ENCODE results near the gene SPON1. TPM values are rescaled to one million over a fixed set of nuclear protein-coding genes. Genes with fewer than 3 reads are reported as not detected.

SPON1 gene
- total RNA-seq, 1 experiment from 2014 or later, result 6.4 TPM

DNA sequence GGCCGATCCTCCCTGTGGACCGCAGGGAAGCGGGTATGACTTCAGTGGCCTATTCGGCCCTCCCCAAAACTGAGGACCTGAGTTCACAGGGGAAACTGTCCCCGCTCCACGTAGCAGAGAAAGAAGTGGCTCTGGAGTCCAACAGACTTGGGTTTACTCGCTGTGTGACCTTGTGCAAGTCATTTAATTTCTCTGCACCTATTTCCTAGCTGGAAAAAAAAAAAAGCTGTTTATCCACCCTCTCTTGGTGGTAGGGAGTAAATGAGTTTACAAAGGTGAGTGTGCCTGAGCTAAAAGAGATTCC lies 2.2 kb downstream of the SPON1 start (continued):
- TF ChIP-seq, protein P1, sequence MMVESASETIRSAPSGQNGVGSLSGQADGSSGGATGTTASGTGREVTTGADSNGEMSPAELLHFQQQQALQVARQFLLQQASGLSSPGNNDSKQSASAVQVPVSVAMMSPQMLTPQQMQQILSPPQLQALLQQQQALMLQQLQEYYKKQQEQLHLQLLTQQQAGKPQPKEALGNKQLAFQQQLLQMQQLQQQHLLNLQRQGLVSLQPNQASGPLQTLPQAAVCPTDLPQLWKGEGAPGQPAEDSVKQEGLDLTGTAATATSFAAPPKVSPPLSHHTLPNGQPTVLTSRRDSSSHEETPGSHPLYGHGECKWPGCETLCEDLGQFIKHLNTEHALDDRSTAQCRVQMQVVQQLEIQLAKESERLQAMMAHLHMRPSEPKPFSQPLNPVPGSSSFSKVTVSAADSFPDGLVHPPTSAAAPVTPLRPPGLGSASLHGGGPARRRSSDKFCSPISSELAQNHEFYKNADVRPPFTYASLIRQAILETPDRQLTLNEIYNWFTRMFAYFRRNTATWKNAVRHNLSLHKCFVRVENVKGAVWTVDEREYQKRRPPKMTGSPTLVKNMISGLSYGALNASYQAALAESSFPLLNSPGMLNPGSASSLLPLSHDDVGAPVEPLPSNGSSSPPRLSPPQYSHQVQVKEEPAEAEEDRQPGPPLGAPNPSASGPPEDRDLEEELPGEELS (CRISPR knock-in tag; IDR thresholded peaks at IDR 0.05), result no peak
- TF ChIP-seq, protein P2, sequence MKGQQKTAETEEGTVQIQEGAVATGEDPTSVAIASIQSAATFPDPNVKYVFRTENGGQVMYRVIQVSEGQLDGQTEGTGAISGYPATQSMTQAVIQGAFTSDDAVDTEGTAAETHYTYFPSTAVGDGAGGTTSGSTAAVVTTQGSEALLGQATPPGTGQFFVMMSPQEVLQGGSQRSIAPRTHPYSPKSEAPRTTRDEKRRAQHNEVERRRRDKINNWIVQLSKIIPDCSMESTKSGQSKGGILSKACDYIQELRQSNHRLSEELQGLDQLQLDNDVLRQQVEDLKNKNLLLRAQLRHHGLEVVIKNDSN (CRISPR knock-in tag; IDR thresholded peaks at IDR 0.05), result no peak
- TF ChIP-seq NFATC4 (CRISPR knock-in tag; IDR thresholded peaks at IDR 0.05), result no peak
- TF ChIP-seq, protein P3, sequence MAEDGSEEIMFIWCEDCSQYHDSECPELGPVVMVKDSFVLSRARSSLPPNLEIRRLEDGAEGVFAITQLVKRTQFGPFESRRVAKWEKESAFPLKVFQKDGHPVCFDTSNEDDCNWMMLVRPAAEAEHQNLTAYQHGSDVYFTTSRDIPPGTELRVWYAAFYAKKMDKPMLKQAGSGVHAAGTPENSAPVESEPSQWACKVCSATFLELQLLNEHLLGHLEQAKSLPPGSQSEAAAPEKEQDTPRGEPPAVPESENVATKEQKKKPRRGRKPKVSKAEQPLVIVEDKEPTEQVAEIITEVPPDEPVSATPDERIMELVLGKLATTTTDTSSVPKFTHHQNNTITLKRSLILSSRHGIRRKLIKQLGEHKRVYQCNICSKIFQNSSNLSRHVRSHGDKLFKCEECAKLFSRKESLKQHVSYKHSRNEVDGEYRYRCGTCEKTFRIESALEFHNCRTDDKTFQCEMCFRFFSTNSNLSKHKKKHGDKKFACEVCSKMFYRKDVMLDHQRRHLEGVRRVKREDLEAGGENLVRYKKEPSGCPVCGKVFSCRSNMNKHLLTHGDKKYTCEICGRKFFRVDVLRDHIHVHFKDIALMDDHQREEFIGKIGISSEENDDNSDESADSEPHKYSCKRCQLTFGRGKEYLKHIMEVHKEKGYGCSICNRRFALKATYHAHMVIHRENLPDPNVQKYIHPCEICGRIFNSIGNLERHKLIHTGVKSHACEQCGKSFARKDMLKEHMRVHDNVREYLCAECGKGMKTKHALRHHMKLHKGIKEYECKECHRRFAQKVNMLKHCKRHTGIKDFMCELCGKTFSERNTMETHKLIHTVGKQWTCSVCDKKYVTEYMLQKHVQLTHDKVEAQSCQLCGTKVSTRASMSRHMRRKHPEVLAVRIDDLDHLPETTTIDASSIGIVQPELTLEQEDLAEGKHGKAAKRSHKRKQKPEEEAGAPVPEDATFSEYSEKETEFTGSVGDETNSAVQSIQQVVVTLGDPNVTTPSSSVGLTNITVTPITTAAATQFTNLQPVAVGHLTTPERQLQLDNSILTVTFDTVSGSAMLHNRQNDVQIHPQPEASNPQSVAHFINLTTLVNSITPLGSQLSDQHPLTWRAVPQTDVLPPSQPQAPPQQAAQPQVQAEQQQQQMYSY (CRISPR knock-in tag; IDR thresholded peaks at IDR 0.05), result no peak

DNA sequence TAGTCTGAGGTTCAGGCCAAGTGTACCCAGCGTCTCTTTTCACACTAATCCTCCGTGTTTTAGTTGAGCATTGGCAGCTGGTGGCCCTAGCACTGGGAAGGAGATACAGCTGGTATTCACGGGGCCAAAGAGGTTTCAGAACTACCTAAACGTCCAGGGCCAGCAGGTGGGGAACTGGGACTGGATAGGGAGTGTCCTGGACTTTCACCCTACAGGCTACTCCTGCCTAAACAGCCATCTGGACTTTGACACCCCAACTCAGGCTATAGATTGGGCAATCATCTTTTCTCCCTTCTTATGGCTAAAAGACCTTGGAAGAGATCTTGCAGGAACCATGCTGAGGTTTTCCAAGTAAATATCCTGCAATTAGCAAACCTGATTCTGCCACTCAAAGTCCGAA lies 2.8 kb downstream of the SPON1 start:
- DNase-seq (ENCODE audit: low spot score), result no peak
- Mint-ChIP-seq H3K9me3 (no peaks in the 10 kb centered on the region), H3K4me3 (peak overlapping the region; percentile 83), H3K27me3 (ENCODE audit: low read depth) (peaks cover 66% of the 10 kb centered on the region), H3K27ac (no peak overlapping the region), H3K4me1 (peaks cover 60% of the 10 kb centered on the region), H3K36me3 (no peaks in the 10 kb centered on the region)
- no peak for ATAC-seq
- ChIA-PET CTCF (interaction anchor here (1.7 to 3.2 kb wide), 5 partner anchors 9 to 283 kb away, joined by 4 to 18 read pairs (median 10); no protein-coding TSS in a partner anchor), POLR2A (no interaction called here)
- TF ChIP-seq RELA (CRISPR knock-in tag; IDR thresholded peaks at IDR 0.05; ENCODE audit: borderline replicate concordance), result no peak
- no peak for TF ChIP-seq OVOL2 (CRISPR knock-in tag; IDR thresholded peaks at IDR 0.05; ENCODE audit: borderline replicate concordance)
- TF ChIP-seq ZBTB21 (CRISPR knock-in tag; IDR thresholded peaks at IDR 0.05; ENCODE audit: borderline replicate concordance), result no peak
- no peak for TF ChIP-seq JUN (CRISPR knock-in tag; IDR thresholded peaks at IDR 0.05)
- no peak for TF ChIP-seq TEAD4 (CRISPR knock-in tag; IDR thresholded peaks at IDR 0.05)
- no peak for TF ChIP-seq NFE2L1 (CRISPR knock-in tag; IDR thresholded peaks at IDR 0.05)
- TF ChIP-seq, protein P4, sequence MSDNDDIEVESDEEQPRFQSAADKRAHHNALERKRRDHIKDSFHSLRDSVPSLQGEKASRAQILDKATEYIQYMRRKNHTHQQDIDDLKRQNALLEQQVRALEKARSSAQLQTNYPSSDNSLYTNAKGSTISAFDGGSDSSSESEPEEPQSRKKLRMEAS (CRISPR knock-in tag; IDR thresholded peaks at IDR 0.05), result no peak
- TF ChIP-seq KAT7 (CRISPR knock-in tag; IDR thresholded peaks at IDR 0.05; ENCODE audit: borderline replicate concordance), result no peak
- no peak for TF ChIP-seq NR2C2 (CRISPR knock-in tag; IDR thresholded peaks at IDR 0.05)
- no peak for TF ChIP-seq ZNF219 (CRISPR knock-in tag; IDR thresholded peaks at IDR 0.05; ENCODE audit: borderline replicate concordance)
- TF ChIP-seq NR3C1 (CRISPR knock-in tag; conservative IDR thresholded peaks at IDR 0.05; ENCODE audit: low read depth), result no peak
- TF ChIP-seq, protein P5, sequence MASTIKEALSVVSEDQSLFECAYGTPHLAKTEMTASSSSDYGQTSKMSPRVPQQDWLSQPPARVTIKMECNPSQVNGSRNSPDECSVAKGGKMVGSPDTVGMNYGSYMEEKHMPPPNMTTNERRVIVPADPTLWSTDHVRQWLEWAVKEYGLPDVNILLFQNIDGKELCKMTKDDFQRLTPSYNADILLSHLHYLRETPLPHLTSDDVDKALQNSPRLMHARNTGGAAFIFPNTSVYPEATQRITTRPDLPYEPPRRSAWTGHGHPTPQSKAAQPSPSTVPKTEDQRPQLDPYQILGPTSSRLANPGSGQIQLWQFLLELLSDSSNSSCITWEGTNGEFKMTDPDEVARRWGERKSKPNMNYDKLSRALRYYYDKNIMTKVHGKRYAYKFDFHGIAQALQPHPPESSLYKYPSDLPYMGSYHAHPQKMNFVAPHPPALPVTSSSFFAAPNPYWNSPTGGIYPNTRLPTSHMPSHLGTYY (CRISPR knock-in tag; IDR thresholded peaks at IDR 0.05), result no peak

DNA sequence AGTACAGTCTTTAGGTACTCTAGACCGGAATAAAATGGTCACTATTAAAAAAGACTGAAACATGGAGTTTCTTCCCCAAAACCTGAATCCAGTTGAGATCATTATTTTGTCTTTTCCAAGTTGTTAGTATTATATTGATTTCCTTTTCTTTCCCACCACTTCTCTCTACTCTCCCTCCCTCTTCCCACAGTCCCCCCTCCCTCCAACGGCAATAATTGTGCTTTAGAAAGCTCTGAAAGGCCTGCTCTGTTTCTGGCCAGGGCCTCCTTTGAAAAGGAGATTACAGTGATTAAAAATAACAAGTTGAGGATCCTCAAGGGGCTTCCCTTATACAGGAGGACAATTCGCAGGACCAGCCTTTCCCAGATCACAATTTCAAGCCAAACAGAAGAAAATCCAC lies 3.5 kb downstream of the SPON1 start:
- no peaks in the 10 kb centered on the region for H3K36me3 Mint-ChIP-seq
- CTCF ChIA-PET, result interaction anchor here (0.6 to 3.2 kb wide), 3 partner anchors 10 to 453 kb away, joined by 3 to 18 read pairs (median 10); no protein-coding TSS in a partner anchor
- H3K27me3 Mint-ChIP-seq (ENCODE audit: low read depth), result peaks cover 61% of the 10 kb centered on the region
- TF ChIP-seq ZNF263 (CRISPR knock-in tag; IDR thresholded peaks at IDR 0.05; ENCODE audit: low read depth), result no peak
- TF ChIP-seq ZNF138 (CRISPR knock-in tag; conservative IDR thresholded peaks at IDR 0.05), result no peak
- TF ChIP-seq OVOL2 (CRISPR knock-in tag; IDR thresholded peaks at IDR 0.05; ENCODE audit: borderline replicate concordance), result no peak
- TF ChIP-seq, protein P6, sequence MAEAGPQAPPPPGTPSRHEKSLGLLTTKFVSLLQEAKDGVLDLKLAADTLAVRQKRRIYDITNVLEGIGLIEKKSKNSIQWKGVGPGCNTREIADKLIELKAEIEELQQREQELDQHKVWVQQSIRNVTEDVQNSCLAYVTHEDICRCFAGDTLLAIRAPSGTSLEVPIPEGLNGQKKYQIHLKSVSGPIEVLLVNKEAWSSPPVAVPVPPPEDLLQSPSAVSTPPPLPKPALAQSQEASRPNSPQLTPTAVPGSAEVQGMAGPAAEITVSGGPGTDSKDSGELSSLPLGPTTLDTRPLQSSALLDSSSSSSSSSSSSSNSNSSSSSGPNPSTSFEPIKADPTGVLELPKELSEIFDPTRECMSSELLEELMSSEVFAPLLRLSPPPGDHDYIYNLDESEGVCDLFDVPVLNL (CRISPR knock-in tag; IDR thresholded peaks at IDR 0.05; ENCODE audit: borderline replicate concordance, low read depth), result no peak
- TF ChIP-seq ZNF671 (CRISPR knock-in tag; IDR thresholded peaks at IDR 0.05), result no peak
- no peak for TF ChIP-seq GTF2I (CRISPR knock-in tag; conservative IDR thresholded peaks at IDR 0.05)
- TF ChIP-seq FOXK1 (CRISPR knock-in tag; IDR thresholded peaks at IDR 0.05), result no peak
- TF ChIP-seq SMAD4 (CRISPR knock-in tag; IDR thresholded peaks at IDR 0.05), result no peak
- TF ChIP-seq MYBL2 (CRISPR knock-in tag; IDR thresholded peaks at IDR 0.05), result no peak
- TF ChIP-seq MXD4 (CRISPR knock-in tag; IDR thresholded peaks at IDR 0.05; ENCODE audit: borderline replicate concordance), result no peak
- no peak for DNase-seq (ENCODE audit: low spot score)
- H3K9me3 Mint-ChIP-seq, result no peaks in the 10 kb centered on the region
- peaks cover 66% of the 10 kb centered on the region for H3K4me1 Mint-ChIP-seq
- H3K27ac Mint-ChIP-seq, result no peak overlapping the region
- H3K4me3 Mint-ChIP-seq, result no peak overlapping the region
- no peak for ATAC-seq
- POLR2A ChIA-PET, result no interaction called here
